ENCODE results near the gene FASTKD3.

Gene FASTKD3

GRCh38 chr5:7849681-7850394, 19.0 kb downstream of the FASTKD3 start:
- no peak for TF ChIP-seq EGR1 (IDR thresholded peaks at IDR 0.05)
- no peak for TF ChIP-seq CEBPB (IDR thresholded peaks at IDR 0.05)
- TF ChIP-seq TEAD4 (IDR thresholded peaks at IDR 0.05): no peak
- TF ChIP-seq CREB1 (IDR thresholded peaks at IDR 0.05; ENCODE audit: low read depth): no peak
- no peak for TF ChIP-seq RAD21 (IDR thresholded peaks at IDR 0.05; ENCODE audit: low read depth)
- TF ChIP-seq NFIC (IDR thresholded peaks at IDR 0.05): no peak
- TF ChIP-seq REST (IDR thresholded peaks at IDR 0.05; ENCODE audit: low read depth): no peak
- no peak for TF ChIP-seq ZBTB7A (IDR thresholded peaks at IDR 0.05; ENCODE audit: low read depth)
- no peak for TF ChIP-seq MAX (IDR thresholded peaks at IDR 0.05)
- no peak for TF ChIP-seq YY1 (IDR thresholded peaks at IDR 0.05; ENCODE audit: low read depth)
- no peak for TF ChIP-seq USF1 (IDR thresholded peaks at IDR 0.05)
- TF ChIP-seq EP300 (IDR thresholded peaks at IDR 0.05; ENCODE audit: borderline replicate concordance): no peak
- TF ChIP-seq FOXM1 (IDR thresholded peaks at IDR 0.05; ENCODE audit: borderline replicate concordance, low read depth): no peak
- no peak for TF ChIP-seq TCF12 (IDR thresholded peaks at IDR 0.05; ENCODE audit: low read depth)
- TF ChIP-seq TAF1 (IDR thresholded peaks at IDR 0.05; ENCODE audit: low read depth): no peak

GRCh38 chr5:7848296-7848695, 20.5 kb downstream of the FASTKD3 start:
- TF ChIP-seq RAD21 (IDR thresholded peaks at IDR 0.05; ENCODE audit: low read depth) (no peak), REST (IDR thresholded peaks at IDR 0.05; ENCODE audit: low read depth) (no peak), YY1 (IDR thresholded peaks at IDR 0.05; ENCODE audit: low read depth) (no peak), ZBTB7A (IDR thresholded peaks at IDR 0.05; ENCODE audit: low read depth) (no peak), FOXM1 (IDR thresholded peaks at IDR 0.05; ENCODE audit: borderline replicate concordance, low read depth) (no peak), CREB1 (IDR thresholded peaks at IDR 0.05; ENCODE audit: low read depth) (no peak), TEAD4 (IDR thresholded peaks at IDR 0.05) (no peak), TCF12 (IDR thresholded peaks at IDR 0.05; ENCODE audit: low read depth) (no peak), TAF1 (IDR thresholded peaks at IDR 0.05; ENCODE audit: low read depth) (no peak), CEBPB (IDR thresholded peaks at IDR 0.05) (no peak), EP300 (IDR thresholded peaks at IDR 0.05; ENCODE audit: borderline replicate concordance) (no peak), EGR1 (IDR thresholded peaks at IDR 0.05) (no peak), MAX (IDR thresholded peaks at IDR 0.05) (no peak), NFIC (IDR thresholded peaks at IDR 0.05) (no peak), USF1 (IDR thresholded peaks at IDR 0.05) (no peak)

GRCh38 chr5:7846327-7846726, 22.5 kb downstream of the FASTKD3 start:
- TF ChIP-seq YY1 (IDR thresholded peaks at IDR 0.05; ENCODE audit: low read depth): no peak
- TF ChIP-seq CREB1 (IDR thresholded peaks at IDR 0.05; ENCODE audit: low read depth): no peak
- no peak for TF ChIP-seq ZBTB7A (IDR thresholded peaks at IDR 0.05; ENCODE audit: low read depth)
- no peak for TF ChIP-seq FOXM1 (IDR thresholded peaks at IDR 0.05; ENCODE audit: borderline replicate concordance, low read depth)
- no peak for TF ChIP-seq REST (IDR thresholded peaks at IDR 0.05; ENCODE audit: low read depth)
- TF ChIP-seq TEAD4 (IDR thresholded peaks at IDR 0.05): no peak
- no peak for TF ChIP-seq EP300 (IDR thresholded peaks at IDR 0.05; ENCODE audit: borderline replicate concordance)

GRCh38 chr5:7845557-7845956, 23.3 kb downstream of the FASTKD3 start:
- TF ChIP-seq CREB1 (IDR thresholded peaks at IDR 0.05; ENCODE audit: low read depth): no peak
- TF ChIP-seq TCF12 (IDR thresholded peaks at IDR 0.05; ENCODE audit: low read depth): no peak
- TF ChIP-seq YY1 (IDR thresholded peaks at IDR 0.05; ENCODE audit: low read depth): no peak
- no peak for TF ChIP-seq TEAD4 (IDR thresholded peaks at IDR 0.05)
- no peak for TF ChIP-seq NFIC (IDR thresholded peaks at IDR 0.05)
- no peak for TF ChIP-seq RAD21 (IDR thresholded peaks at IDR 0.05; ENCODE audit: low read depth)
- no peak for TF ChIP-seq TAF1 (IDR thresholded peaks at IDR 0.05; ENCODE audit: low read depth)
- TF ChIP-seq USF1 (IDR thresholded peaks at IDR 0.05): no peak
- no peak for TF ChIP-seq REST (IDR thresholded peaks at IDR 0.05; ENCODE audit: low read depth)
- TF ChIP-seq ZBTB7A (IDR thresholded peaks at IDR 0.05; ENCODE audit: low read depth): no peak
- TF ChIP-seq FOXM1 (IDR thresholded peaks at IDR 0.05; ENCODE audit: borderline replicate concordance, low read depth): no peak
- no peak for TF ChIP-seq CEBPB (IDR thresholded peaks at IDR 0.05)
- no peak for TF ChIP-seq MAX (IDR thresholded peaks at IDR 0.05)
- no peak for TF ChIP-seq EP300 (IDR thresholded peaks at IDR 0.05; ENCODE audit: borderline replicate concordance)
- no peak for TF ChIP-seq EGR1 (IDR thresholded peaks at IDR 0.05)

All from Ishikawa (cell line).